UCSD-AML1 (cell line): ENCODE results near the gene FLRT1.
"Not testable (repeated sequence)": the region's sequence is repeated elsewhere in the genome, so short reads cannot be mapped to it uniquely, and the experiment has no call there.

ENCODE experiments used
- DNase-seq: peaks from one replicate; lab custom pipeline; 2025; ENCODE audit not compliant: unreplicated experiment; lab: John Stamatoyannopoulos, UW

Gene FLRT1

GRCh38 chr11:64044730-64045393 is 9.1 kb downstream of the FLRT1 start:
- peak; percentile 22 for DNase-seq

DNA sequence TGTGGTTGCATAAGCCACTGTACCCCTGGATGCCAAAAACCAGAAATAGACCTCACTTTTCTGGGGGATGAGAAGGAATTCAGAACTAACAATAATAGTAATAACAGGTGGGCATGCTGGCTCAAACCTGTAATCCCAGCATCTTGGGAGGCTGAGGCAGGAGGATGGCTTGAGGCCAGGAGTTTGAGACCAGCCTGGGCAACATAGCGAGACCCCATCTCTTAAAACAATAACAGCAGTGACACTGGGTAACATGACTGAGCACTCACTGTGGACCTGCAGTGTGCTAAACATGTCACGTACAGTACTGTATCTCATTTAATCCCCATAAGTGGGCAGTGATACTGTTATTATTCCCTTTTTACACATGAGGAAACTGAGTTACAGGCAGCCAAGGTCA is 10.0 kb downstream of the FLRT1 start:
- no peak for DNase-seq

DNA sequence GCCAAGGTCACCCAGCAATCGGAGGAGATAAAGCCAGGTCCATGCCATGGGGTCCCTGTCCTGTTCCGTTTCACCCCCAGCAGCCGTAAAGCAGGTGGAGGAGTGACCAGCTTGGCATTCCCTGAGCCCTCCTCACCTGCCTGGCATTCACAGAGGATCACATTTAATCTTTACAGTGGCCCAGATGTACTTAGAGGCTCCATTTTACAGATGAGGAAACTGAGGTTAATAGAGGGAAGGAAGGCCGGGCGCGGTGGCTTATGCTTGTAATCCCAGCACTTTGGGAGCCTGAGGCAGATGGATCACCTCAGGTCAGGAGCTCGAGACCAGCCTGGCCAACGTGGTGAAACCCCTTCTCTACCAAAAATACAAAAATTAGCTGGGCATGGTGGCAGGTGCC is 11.6 kb downstream of the FLRT1 start:
- DNase-seq, result not testable (repeated sequence)

- no peak for DNase-seq
Observed at GRCh38 chr11:64048042-64048854, 12.5 kb downstream of the FLRT1 start.

DNA sequence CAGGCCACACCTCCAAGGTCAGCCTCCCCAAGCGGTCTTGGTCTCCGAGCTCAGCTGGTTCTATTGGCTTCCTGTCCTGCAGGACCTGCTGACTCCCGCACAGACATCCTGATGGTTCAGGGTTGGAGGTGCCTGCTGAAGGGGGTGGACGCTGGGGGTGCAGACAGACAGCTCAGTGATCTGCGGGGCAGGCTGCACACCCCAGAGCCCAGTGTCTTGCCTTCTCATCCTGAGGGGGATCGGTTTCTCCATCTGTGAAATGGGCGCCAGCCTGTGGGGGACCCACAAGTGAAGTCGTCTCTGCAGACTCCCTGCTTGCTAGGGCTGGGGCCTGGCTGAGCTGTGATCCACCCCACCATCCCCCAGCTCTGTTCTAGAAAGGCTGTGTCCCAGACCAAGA is 13.8 kb downstream of the FLRT1 start:
- DNase-seq, result no peak

GRCh38 chr11:64051297-64051696 is 15.6 kb downstream of the FLRT1 start:
- no peak for DNase-seq

- DNase-seq, result no peak
Observed at GRCh38 chr11:64052436-64052835, 16.7 kb downstream of the FLRT1 start.

DNA sequence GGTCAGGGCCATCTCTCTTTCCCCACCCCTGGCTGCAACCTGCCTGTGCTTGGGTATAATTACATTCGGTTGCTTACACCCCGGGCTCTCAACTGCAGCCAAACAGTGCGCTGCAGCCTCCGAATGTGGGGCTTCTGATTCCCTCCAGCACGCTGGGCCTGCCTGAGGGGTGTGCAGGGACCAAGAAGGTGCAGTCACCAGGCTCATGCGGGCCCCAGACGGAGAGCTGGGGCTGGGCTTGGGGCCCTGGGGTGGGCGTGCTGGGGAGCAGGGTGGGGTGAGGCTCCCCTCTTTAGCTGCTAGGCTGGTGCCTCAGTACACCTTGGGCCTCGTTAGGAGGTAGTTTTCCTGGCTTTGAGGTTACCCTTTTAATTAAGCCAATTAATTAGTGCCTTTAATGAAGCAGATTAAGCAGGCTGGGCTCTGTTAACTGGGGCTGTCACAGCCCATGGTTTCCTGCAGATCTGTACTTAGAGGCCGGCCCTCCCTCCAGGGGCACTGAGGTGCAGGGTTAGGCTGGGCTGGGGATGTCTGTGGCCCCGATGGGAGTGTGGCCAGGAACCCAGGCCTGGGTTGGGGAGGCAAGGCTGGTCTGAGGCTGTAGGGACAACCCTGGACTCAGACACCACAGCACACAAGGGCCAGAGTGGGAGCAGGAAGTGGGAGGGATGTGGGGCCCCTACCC is 17.3 kb downstream of the FLRT1 start:
- DNase-seq, result no peak

- DNase-seq, result no peak
Observed at GRCh38 chr11:64053699-64054098, 18.0 kb downstream of the FLRT1 start.

DNA sequence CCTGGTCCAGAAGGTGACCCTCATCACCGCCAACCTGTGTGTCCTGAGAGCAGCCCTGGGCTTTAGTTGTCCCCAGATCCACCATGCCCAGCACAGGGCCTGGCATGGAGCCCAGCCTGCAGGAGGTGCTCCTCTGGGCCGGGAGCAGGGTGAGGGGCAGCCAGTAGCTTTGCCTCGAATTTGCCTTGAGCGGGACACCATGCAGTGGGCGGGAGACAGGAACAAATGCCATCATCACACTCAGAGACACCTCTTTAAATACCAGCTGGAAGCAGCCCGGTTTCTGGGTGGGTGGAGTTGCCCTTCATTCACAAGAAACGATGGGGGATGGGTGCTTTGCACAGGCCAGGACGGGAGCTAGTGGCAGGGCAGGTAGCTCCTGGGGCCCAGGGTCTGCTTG is 19.3 kb downstream of the FLRT1 start:
- DNase-seq, result no peak

- DNase-seq, result no peak
Observed at GRCh38 chr11:64056213-64056785, 20.6 kb downstream of the FLRT1 start.

GRCh38 chr11:64056861-64057260 is 21.1 kb downstream of the FLRT1 start:
- DNase-seq, result no peak

DNA sequence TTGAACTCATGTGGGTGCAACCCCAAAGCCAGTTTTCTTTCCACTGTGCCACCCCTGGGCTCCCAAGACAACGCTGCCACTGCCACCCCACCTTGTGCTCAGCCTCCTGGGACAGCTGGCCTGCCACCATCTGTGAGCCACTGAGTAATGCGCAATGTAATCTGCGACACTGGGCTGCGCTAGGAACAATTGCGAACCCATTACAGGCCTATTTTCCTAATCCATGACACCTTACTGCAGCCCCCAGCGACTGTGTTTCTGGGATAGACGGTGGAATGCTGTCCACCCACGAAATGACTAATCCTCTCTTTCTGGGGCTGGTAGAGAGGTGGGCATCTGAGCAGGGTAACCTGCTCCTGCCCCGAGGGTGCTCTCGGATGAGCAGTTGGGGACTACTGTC is 22.2 kb downstream of the FLRT1 start:
- no peak for DNase-seq

DNA sequence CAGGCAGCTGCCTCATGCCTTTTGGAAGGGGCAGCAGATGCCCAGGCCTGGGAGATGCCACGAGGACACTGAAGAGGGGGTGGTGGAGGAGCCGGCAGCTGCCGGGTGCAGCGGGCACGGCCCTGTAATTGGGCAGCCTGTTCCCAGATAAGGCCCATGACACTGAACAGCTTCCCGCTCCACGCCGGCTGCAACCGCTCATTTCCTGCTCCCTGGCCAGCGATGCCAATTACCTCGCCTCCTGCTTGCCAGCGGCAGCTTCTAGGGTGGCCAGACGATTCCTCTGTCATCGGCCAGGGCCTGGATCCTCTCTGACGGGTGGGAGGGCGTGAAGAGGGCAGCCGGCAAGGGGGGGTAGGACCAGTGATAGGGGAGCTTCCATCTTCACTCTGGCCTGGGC is 22.8 kb downstream of the FLRT1 start:
- DNase-seq, result no peak

DNA sequence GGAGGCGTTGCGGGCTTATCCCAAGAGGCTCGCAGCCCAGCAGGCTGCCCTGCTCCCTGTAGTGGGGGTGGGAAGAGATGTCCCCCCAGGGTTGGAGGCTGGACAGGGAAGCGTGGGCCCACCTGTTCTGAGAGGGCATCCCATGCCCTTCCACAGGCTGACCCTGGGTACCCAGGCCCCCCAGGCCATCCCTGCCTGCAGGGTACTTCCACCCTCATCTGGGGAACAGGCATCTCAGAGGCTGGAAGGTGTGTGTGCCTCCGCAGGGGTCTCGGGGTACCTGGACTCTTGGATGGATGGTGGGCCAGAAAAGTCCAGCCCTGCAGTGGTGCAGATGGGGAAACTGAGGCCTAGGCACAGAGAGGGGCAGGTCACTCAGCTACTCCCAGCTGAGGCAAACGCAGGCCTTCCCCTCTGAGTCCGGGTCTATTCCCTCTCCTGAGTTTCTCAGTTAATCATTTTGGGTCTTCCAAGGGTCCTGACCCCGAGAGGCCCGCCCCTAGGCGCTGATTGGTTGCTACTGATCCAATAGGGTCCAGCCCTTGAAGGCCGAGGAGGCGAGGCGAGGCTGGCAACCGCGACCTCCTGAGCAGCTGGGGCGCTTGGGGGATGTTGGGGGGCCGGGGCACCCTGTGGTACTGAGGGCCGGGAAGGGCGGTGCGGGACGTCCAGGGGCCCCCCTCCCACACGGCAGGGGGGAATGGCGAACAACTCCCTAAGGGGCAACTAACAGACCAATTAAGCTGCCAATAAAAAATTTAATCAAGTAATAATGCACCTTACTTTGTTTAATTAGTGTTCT is 23.8 kb downstream of the FLRT1 start:
- no peak for DNase-seq

GRCh38 chr11:64060263-64060860 is 24.6 kb downstream of the FLRT1 start:
- DNase-seq, result no peak

DNA sequence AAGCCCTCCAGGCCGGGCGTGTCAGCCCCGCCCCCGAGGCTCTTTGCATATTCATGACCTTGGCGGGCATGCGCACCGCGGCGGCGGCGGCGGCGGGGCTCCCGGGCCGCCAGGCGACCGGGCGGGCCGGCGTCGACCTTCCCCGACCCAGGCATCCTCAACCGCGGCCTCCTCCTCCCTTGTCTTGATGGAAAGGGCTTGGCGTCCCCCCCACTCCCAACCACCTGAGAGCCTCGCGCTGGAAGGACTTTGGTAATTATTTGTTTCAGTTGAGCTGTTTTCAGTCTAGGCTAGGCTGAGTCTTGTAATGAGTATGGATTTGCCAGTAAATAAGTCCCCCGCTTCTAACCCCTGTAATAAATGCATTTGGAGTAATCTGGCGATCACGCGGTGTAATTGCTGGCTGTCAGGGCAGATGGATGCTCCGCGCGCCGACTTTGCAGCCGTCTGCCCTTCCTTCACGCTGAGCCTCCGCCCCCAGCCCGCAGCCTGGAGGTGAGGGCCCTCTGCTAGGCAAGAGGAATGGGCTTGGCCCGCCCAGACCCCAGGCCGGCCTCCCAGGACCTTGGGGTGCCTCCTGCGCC is 25.2 kb downstream of the FLRT1 start:
- no peak for DNase-seq

DNA sequence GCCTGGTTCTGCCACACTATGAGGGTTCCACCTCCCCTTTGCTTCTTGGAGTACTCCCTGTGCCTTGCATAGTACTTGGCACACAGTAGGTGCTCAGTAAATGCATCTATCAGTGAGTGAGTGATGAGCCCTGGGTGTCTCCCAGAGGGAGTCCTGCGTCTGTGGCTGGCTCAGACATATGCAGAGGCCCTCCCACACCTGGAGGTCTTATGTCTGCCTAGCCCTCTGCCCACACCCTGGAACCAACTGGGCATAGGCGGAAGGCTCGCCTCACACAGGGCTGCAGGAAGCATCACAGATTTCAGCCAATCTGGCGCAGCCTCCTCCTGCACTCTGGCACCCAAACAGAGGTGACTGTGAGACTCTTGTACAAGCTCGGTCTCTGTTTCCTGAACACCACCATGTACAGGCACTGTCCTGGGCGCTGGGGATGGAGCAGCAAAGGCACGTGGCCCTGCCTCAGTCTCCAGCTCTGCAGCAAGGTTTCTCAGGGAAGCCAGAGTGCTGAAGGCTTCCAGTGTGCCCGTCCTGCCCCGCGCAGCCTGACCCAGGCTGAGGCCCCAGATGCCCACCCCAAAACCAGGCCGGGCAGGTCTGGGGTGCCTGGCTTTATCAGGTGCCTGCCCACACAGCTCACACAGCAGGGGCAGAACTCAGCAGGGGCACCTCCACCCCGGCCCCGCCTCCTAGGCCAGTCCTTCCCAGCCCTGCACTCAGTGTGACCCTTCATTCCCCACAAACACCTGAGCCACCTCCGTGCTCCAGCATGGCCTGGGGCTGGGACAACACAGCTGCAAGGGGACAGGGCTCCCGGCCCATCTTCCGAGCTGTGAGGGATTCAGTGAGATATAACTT is 26.7 kb downstream of the FLRT1 start:
- DNase-seq, result no peak

DNA sequence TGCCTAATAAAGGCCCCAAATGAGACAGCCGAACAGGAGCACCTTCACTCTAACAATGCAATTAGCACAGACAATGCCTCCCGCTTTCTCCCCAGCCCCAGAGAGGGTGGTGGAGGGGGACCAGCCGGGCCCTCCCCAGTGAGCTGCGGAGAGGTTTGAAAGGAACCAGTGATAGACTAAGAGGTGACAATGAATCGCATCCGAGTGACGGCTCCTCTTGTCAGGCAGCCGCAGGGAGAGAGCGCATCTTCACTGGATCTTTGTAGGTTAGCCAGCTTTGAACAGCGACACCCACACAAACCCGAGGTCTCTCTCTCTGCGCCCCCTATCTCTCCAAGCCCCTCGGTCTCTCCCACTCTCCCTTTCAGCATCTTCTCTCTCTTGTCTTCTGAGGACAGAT is 28.0 kb downstream of the FLRT1 start:
- no peak for DNase-seq
